Measurements from ENCODE around the gene SIDT2. TPM values are rescaled to one million over a fixed set of nuclear protein-coding genes. Genes with fewer than 3 reads are reported as not detected.

SIDT2 gene
- total RNA-seq, 2 donors from 2014 or later: 39.3 to 43.0 TPM

- DNase-seq: peak; percentile 68
- no peaks in the 10 kb centered on the region for H3K27me3 ChIP-seq (ENCODE audit: control insufficient read depth, insufficient read depth, low read length, poor library complexity, severe bottlenecking)
- no peak for TF ChIP-seq CTCF (conservative IDR thresholded peaks at IDR 0.05)
- peak overlapping the region; percentile 74 for H3K9ac ChIP-seq (ENCODE audit: extremely low read depth, low read length, poor library complexity, severe bottlenecking)
- H3K9me3 Mint-ChIP-seq: no peaks in the 10 kb centered on the region
- peaks cover 31% of the 10 kb centered on the region for H3K4me1 Mint-ChIP-seq
- H3K27ac Mint-ChIP-seq: peak overlapping the region; percentile 87
- peaks cover 19% of the 10 kb centered on the region for H3K36me3 Mint-ChIP-seq (ENCODE audit: low read depth)
- H3K27me3 Mint-ChIP-seq (ENCODE audit: insufficient read depth): no peaks in the 10 kb centered on the region
- H3K4me3 ChIP-seq (ENCODE audit: low read length): peak overlapping the region; percentile 96
- peaks cover 9% of the 10 kb centered on the region for H3K4me1 ChIP-seq (ENCODE audit: control insufficient read depth, insufficient read depth, low read length)
- 0 to 5% methylated on average over 13 to 23 of the region's 27 CpGs for WGBS, 2 experiments (ENCODE audit: insufficient coverage in 1 of 2, insufficient read length in 1 of 2)
- peaks cover 36% of the 10 kb centered on the region for H3K36me3 ChIP-seq (ENCODE audit: control insufficient read depth, insufficient read depth, low read length)
- H3K9me3 ChIP-seq (ENCODE audit: control insufficient read depth, low read length): no peaks in the 10 kb centered on the region
- H3K27ac ChIP-seq (ENCODE audit: low read depth, low read length): no peak overlapping the region
- peak overlapping the region; percentile 85 for H3K4me3 Mint-ChIP-seq
These were observed 54.4 kb downstream of the SIDT2 start for GRCh38 chr11:117232911-117233409.

GRCh38 chr11:117238221-117238620 lies 59.7 kb downstream of the SIDT2 start:
- Mint-ChIP-seq H3K4me1 (peaks cover 12% of the 10 kb centered on the region), H3K27me3 (ENCODE audit: insufficient read depth) (no peaks in the 10 kb centered on the region), H3K4me3 (no peak overlapping the region), H3K27ac (no peak overlapping the region), H3K36me3 (ENCODE audit: low read depth) (peaks cover 35% of the 10 kb centered on the region), H3K9me3 (no peaks in the 10 kb centered on the region)
- Histone ChIP-seq H3K9ac (ENCODE audit: extremely low read depth, low read length, poor library complexity, severe bottlenecking) (no peak overlapping the region), H3K27ac (ENCODE audit: low read depth, low read length) (no peak overlapping the region), H3K27me3 (ENCODE audit: control insufficient read depth, insufficient read depth, low read length, poor library complexity, severe bottlenecking) (no peaks in the 10 kb centered on the region), H3K4me3 (ENCODE audit: low read length) (no peak overlapping the region), H3K4me1 (ENCODE audit: control insufficient read depth, insufficient read depth, low read length) (peaks cover 3% of the 10 kb centered on the region), H3K36me3 (ENCODE audit: control insufficient read depth, insufficient read depth, low read length) (peaks cover 48% of the 10 kb centered on the region), H3K9me3 (ENCODE audit: control insufficient read depth, low read length) (no peaks in the 10 kb centered on the region)
- no peak for DNase-seq
- no peak for TF ChIP-seq CTCF (conservative IDR thresholded peaks at IDR 0.05)
- WGBS, 2 experiments (ENCODE audit: insufficient coverage in 1 of 2, insufficient read length in 1 of 2): 94 to 100% methylated on average over 2 to 5 of the region's 5 CpGs

- Histone ChIP-seq H3K36me3 (ENCODE audit: control insufficient read depth, insufficient read depth, low read length) (peaks cover 53% of the 10 kb centered on the region), H3K27ac (ENCODE audit: low read depth, low read length) (no peak overlapping the region), H3K27me3 (ENCODE audit: control insufficient read depth, insufficient read depth, low read length, poor library complexity, severe bottlenecking) (no peaks in the 10 kb centered on the region), H3K4me3 (ENCODE audit: low read length) (no peak overlapping the region), H3K9ac (ENCODE audit: extremely low read depth, low read length, poor library complexity, severe bottlenecking) (no peak overlapping the region), H3K4me1 (ENCODE audit: control insufficient read depth, insufficient read depth, low read length) (no peaks in the 10 kb centered on the region), H3K9me3 (ENCODE audit: control insufficient read depth, low read length) (no peaks in the 10 kb centered on the region)
- DNase-seq: no peak
- WGBS, 2 experiments (ENCODE audit: insufficient coverage in 1 of 2, insufficient read length in 1 of 2): 89 to 92% methylated on average over 4 to 6 of the region's 6 CpGs
- H3K4me3 Mint-ChIP-seq: no peak overlapping the region
- no peaks in the 10 kb centered on the region for H3K9me3 Mint-ChIP-seq
- H3K36me3 Mint-ChIP-seq (ENCODE audit: low read depth): peaks cover 42% of the 10 kb centered on the region
- peak; percentile 40 for TF ChIP-seq CTCF (conservative IDR thresholded peaks at IDR 0.05)
- H3K27ac Mint-ChIP-seq: no peak overlapping the region
- H3K27me3 Mint-ChIP-seq (ENCODE audit: insufficient read depth): no peaks in the 10 kb centered on the region
- peaks cover 1% of the 10 kb centered on the region for H3K4me1 Mint-ChIP-seq
These were observed 60.8 kb downstream of the SIDT2 start for GRCh38 chr11:117239295-117239694.

Other genes starting within 250 kb of the SIDT2 start
- gene SIK3, start 80.3 kb upstream of the SIDT2 start, total RNA-seq: 10 to 100 TPM; 37.2 to 43.5 TPM
- 100 to 1,000 TPM; 114 to 115 TPM for gene PAFAH1B2, start 34.5 kb upstream of the SIDT2 start, total RNA-seq
- 100 to 1,000 TPM; 228 to 412 TPM for gene TAGLN, start 20.6 kb downstream of the SIDT2 start, total RNA-seq
- 10 to 100 TPM; 56.5 to 58.6 TPM for gene PCSK7, start 53.3 kb downstream of the SIDT2 start, total RNA-seq
- gene RNF214, start 53.9 kb downstream of the SIDT2 start, total RNA-seq: 10 to 100 TPM; 46.4 to 51.1 TPM
- 10 to 100 TPM; 15.0 to 15.5 TPM for gene BACE1-AS, start 112.6 kb downstream of the SIDT2 start, total RNA-seq
- 10 to 100 TPM; 20.8 to 21.7 TPM for gene BACE1, start 137.5 kb downstream of the SIDT2 start, total RNA-seq
- 10 to 100 TPM; 32.7 to 33.6 TPM for gene CEP164, start 149.1 kb downstream of the SIDT2 start, total RNA-seq